Activated CD8-positive, alpha-beta memory T cell treated with anti-CD3 and anti-CD28 coated beads for 36 hours (primary cell): ENCODE results near the gene EIF2S1. TPM values are rescaled to one million over a fixed set of nuclear protein-coding genes. Genes with fewer than 3 reads are reported as not detected.

Source experiments
- CTCF ChIA-PET: fragments of 350-600 bp; sonication (Branson Sonifier 250); formaldehyde crosslinking; loops from one replicate; lab custom pipeline; 2021; ENCODE audit warnings: antibody characterized with exemption; lab: Charles Lee
- POLR2A ChIA-PET: fragments of 350-600 bp; sonication (Branson Sonifier 250); formaldehyde crosslinking; loops from one replicate; lab custom pipeline; 2021; ENCODE audit warnings: antibody characterized with exemption; lab: Charles Lee
- total RNA-seq, 2 experiments: library from RNA; stranded (reverse); gene quantifications; one replicate each; pipeline ENCODE4 v1.2.3, GENCODE V29; 2021

Gene EIF2S1
- total RNA-seq, 2 experiments from 2014 or later, result 300 to 310 TPM

- CTCF ChIA-PET, result no interaction called here
Observed at GRCh38 chr14:67365476-67365875, 5.3 kb downstream of the EIF2S1 start.

GRCh38 chr14:67370830-67371229, 10.7 kb downstream of the EIF2S1 start:
- ChIA-PET POLR2A (interaction anchor here (0.5 kb wide), 1 partner anchor 722 kb away, joined by 3 read pairs; no protein-coding TSS in a partner anchor), CTCF (interaction anchor here (1.7 kb wide), 1 partner anchor 11 kb away, joined by 5 read pairs; the partner anchor contains the start of genes ATP6V1D and EIF2S1)

More at GRCh38 chr14:67365476-67365875, 5.3 kb downstream of the EIF2S1 start:
- POLR2A ChIA-PET, result no interaction called here

GRCh38 chr14:67371247-67372148, 11.4 kb downstream of the EIF2S1 start:
- POLR2A ChIA-PET, result no interaction called here
- CTCF ChIA-PET, result interaction anchor here (1.7 kb wide), 1 partner anchor 11 kb away, joined by 5 read pairs; the partner anchor contains the start of genes ATP6V1D and EIF2S1

GRCh38 chr14:67372833-67373232, 12.7 kb downstream of the EIF2S1 start:
- ChIA-PET CTCF (no interaction called here), POLR2A (no interaction called here)

GRCh38 chr14:67373347-67373746, 13.2 kb downstream of the EIF2S1 start:
- ChIA-PET POLR2A (no interaction called here), CTCF (no interaction called here)

- POLR2A ChIA-PET, result no interaction called here
- CTCF ChIA-PET, result interaction anchor here (0.7 kb wide), 1 partner anchor 23 kb away, joined by 3 read pairs; no protein-coding TSS in a partner anchor
Observed at GRCh38 chr14:67377916-67378315, 17.8 kb downstream of the EIF2S1 start.

- ChIA-PET CTCF (no interaction called here), POLR2A (interaction anchor here (1.0 kb wide), 1 partner anchor 24 kb away, joined by 3 read pairs; no protein-coding TSS in a partner anchor)
Observed at GRCh38 chr14:67385120-67385519, 25.0 kb downstream of the EIF2S1 start.

GRCh38 chr14:67385618-67386017, 25.5 kb downstream of the EIF2S1 start:
- CTCF ChIA-PET, result no interaction called here
- POLR2A ChIA-PET, result interaction anchor here (0.6 to 1.0 kb wide), 2 partner anchors 24 to 1975 kb away, joined by 3 read pairs; no protein-coding TSS in a partner anchor

- ChIA-PET CTCF (no interaction called here), POLR2A (no interaction called here)
Observed at GRCh38 chr14:67387195-67387594, 27.1 kb downstream of the EIF2S1 start.

- ChIA-PET CTCF (no interaction called here), POLR2A (no interaction called here)
Observed at GRCh38 chr14:67389275-67389674, 29.1 kb downstream of the EIF2S1 start.

GRCh38 chr14:67389811-67390534, 29.8 kb downstream of the EIF2S1 start:
- POLR2A ChIA-PET, result no interaction called here
- CTCF ChIA-PET, result no interaction called here

GRCh38 chr14:67391268-67391667, 31.1 kb downstream of the EIF2S1 start:
- POLR2A ChIA-PET, result no interaction called here
- CTCF ChIA-PET, result no interaction called here

GRCh38 chr14:67392123-67392522, 32.0 kb downstream of the EIF2S1 start:
- POLR2A ChIA-PET, result no interaction called here

GRCh38 chr14:67392800-67393199, 32.7 kb downstream of the EIF2S1 start:
- CTCF ChIA-PET, result no interaction called here
- POLR2A ChIA-PET, result no interaction called here

More at GRCh38 chr14:67392123-67392522, 32.0 kb downstream of the EIF2S1 start:
- CTCF ChIA-PET, result interaction anchor here (0.9 kb wide), 1 partner anchor 179 kb away, joined by 3 read pairs; no protein-coding TSS in a partner anchor

- CTCF ChIA-PET, result no interaction called here
- POLR2A ChIA-PET, result no interaction called here
Observed at GRCh38 chr14:67393689-67394088, 33.6 kb downstream of the EIF2S1 start.

- POLR2A ChIA-PET, result no interaction called here
Observed at GRCh38 chr14:67395086-67395875, 35.2 kb downstream of the EIF2S1 start.

GRCh38 chr14:67395876-67396189, 35.7 kb downstream of the EIF2S1 start:
- CTCF ChIA-PET, result no interaction called here
- POLR2A ChIA-PET, result no interaction called here

More at GRCh38 chr14:67395086-67395875, 35.2 kb downstream of the EIF2S1 start:
- CTCF ChIA-PET, result no interaction called here

- POLR2A ChIA-PET, result no interaction called here
- CTCF ChIA-PET, result no interaction called here
Observed at GRCh38 chr14:67396381-67396970, 36.3 kb downstream of the EIF2S1 start.

GRCh38 chr14:67397536-67397935, 37.4 kb downstream of the EIF2S1 start:
- CTCF ChIA-PET, result no interaction called here

More at GRCh38 chr14:67397536-67397935, 37.4 kb downstream of the EIF2S1 start:
- POLR2A ChIA-PET, result no interaction called here
